ENCODE data around the gene SIGLEC11. TPM values are rescaled to one million over a fixed set of nuclear protein-coding genes. Genes with fewer than 3 reads are reported as not detected.
A peak's percentile ranks its signal among the peaks of the same experiment; 100 is the strongest.

Gene SIGLEC11
- total and polyA plus RNA-seq, 2 donors from 2014 or later = 1.2 to 1.5 TPM

DNA sequence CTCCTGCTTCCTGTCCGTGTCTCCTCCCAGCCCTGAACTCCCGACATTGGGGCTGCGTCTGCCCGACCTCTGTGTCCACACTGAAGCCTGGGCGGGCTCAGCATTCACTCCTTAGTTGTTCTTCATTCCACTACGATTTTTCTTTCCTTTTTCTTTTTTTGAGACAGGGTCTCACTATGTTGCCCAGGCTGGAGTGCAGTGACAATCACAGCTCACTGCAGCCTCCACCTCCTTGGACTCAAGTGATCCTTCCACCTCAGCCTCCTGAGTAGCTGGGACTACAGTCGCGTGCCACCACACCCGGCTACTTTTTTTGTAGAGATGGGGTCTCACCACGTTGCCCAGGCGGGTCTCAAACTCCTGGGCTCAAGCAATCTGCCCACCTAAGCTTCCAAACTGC, 23.5 kb upstream of the SIGLEC11 start:
- FAIRE-seq (no peak), DNase-seq (no peak)
- Histone ChIP-seq H3K4me3 (ENCODE audit: low read length in 3 of 3) (no peak overlapping the region), H3K9me3 (ENCODE audit: control insufficient read depth in 2 of 3, insufficient read depth in 1 of 3, low read length in 3 of 3) (no peaks in the 10 kb centered on the region), H3K4me1 (ENCODE audit: control insufficient read depth in 2 of 3, insufficient read depth in 2 of 3, low read depth in 1 of 3, low read length in 3 of 3) (no peaks in the 10 kb centered on the region), H3K27ac (ENCODE audit: low read depth in 2 of 2, low read length in 2 of 2) (no peak overlapping the region), H3K36me3 (ENCODE audit: control insufficient read depth in 2 of 3, insufficient read depth in 3 of 3, low read length in 3 of 3) (peaks cover 0 to 27% (median 26%) of the 10 kb centered on the region in 3 donors), H3K9ac (ENCODE audit: low read length in 3 of 3) (no peak overlapping the region), H3K27me3 (ENCODE audit: control insufficient read depth, insufficient read depth, low read length) (no peaks in the 10 kb centered on the region)
- TF ChIP-seq, protein P1, sequence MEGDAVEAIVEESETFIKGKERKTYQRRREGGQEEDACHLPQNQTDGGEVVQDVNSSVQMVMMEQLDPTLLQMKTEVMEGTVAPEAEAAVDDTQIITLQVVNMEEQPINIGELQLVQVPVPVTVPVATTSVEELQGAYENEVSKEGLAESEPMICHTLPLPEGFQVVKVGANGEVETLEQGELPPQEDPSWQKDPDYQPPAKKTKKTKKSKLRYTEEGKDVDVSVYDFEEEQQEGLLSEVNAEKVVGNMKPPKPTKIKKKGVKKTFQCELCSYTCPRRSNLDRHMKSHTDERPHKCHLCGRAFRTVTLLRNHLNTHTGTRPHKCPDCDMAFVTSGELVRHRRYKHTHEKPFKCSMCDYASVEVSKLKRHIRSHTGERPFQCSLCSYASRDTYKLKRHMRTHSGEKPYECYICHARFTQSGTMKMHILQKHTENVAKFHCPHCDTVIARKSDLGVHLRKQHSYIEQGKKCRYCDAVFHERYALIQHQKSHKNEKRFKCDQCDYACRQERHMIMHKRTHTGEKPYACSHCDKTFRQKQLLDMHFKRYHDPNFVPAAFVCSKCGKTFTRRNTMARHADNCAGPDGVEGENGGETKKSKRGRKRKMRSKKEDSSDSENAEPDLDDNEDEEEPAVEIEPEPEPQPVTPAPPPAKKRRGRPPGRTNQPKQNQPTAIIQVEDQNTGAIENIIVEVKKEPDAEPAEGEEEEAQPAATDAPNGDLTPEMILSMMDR (IDR thresholded peaks at IDR 0.05; ENCODE audit: borderline replicate concordance, extremely low read depth, insufficient read depth) = no peak
- intact Hi-C loops (cut with DNase I) = no loop called here

DNA sequence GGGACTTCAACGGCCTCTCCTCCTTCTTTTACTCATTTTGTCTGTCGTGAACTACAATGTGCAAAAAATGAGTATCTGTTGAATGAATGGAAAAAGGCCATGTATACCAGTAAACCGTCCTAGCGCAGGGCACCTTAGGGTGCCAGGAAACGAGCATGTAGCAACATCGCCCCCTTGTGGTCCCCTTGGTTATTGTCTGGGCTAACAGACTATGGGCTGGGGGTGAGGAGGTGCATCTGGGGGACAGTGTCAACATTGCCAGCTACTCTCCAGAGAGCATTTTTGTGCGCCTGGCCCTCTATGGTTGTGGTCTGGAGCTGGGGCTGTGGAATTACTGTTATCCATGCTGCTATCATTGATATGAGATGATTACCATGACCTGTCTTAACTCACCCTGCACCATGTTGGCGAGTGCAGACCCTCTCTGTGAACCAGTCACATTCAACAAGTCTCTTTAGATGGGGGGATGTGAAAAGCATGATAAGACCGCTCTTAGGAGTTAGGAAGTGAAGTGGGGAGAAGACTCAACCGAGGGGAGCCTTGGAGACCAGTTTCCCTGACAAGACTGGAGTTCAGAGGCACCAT, 22.8 kb upstream of the SIGLEC11 start:
- Histone ChIP-seq H3K27me3 (ENCODE audit: control insufficient read depth, insufficient read depth, low read length) (no peaks in the 10 kb centered on the region), H3K27ac (ENCODE audit: low read depth in 2 of 2, low read length in 2 of 2) (no peak overlapping the region), H3K4me3 (ENCODE audit: low read length in 3 of 3) (no peak overlapping the region), H3K9ac (ENCODE audit: low read length in 3 of 3) (no peak overlapping the region), H3K9me3 (ENCODE audit: control insufficient read depth in 2 of 3, insufficient read depth in 1 of 3, low read length in 3 of 3) (no peaks in the 10 kb centered on the region), H3K4me1 (ENCODE audit: control insufficient read depth in 2 of 3, insufficient read depth in 2 of 3, low read depth in 1 of 3, low read length in 3 of 3) (no peaks in the 10 kb centered on the region), H3K36me3 (ENCODE audit: control insufficient read depth in 2 of 3, insufficient read depth in 3 of 3, low read length in 3 of 3) (peaks cover 0 to 30% (median 21%) of the 10 kb centered on the region in 3 donors)
- TF ChIP-seq, protein P1 (IDR thresholded peaks at IDR 0.05; ENCODE audit: borderline replicate concordance, extremely low read depth, insufficient read depth) = peak; percentile 71
- no peak for FAIRE-seq
- DNase-seq = peak in 2 of 5 donors; percentile 19 to 44
- intact Hi-C loops (cut with DNase I) = no loop called here

DNA sequence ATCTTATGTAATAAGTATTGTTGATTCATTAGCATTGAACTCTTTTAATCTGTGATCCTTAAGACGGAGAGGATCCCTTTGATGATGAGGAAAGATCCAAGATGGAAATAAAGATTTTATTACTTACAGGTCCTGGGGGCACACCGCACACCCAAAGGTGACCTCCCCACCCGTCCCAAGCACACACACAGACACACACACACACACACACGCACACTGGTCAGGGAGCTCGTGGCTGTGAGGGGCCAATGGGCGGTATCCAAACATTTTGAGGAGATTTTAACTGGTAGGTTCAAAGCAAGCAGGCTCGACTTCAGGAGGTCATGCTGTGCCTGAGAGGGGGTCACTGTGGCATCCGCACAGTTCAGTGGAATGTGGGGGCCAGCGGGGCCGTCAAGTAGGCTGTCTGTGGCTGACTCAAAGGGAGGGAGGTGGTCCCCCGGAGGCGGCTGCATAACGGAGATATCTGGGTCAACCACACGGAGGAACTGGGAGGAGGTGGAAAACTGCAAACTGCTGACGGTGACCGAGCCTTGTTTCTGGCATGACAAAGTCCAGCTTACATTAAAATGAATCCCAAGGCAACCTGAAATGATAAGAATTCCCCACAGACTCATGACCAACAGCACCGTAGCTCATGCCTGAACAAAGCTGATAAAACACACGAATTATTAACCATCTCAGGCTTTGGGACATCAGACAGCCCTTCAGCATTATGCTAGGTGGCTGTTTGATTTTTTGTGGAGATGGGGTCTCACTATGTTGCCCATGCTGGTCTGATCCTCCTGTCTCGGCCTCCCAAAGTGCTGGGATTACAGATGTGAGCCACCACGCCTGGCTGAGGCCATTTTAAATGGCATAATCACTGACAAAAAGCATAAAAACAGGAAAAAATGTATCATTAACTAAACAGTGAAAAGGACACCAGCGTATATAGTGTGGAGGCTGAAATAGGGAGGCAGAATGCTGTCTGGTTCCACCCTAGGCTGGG, 20.9 kb upstream of the SIGLEC11 start:
- H3K36me3 ChIP-seq (ENCODE audit: control insufficient read depth in 2 of 3, insufficient read depth in 3 of 3, low read length in 3 of 3) = peaks cover 0 to 32% (median 18%) of the 10 kb centered on the region in 3 donors
- H3K4me3 ChIP-seq (ENCODE audit: low read length in 3 of 3) = no peak overlapping the region
- H3K27ac ChIP-seq (ENCODE audit: low read depth in 2 of 2, low read length in 2 of 2) = no peak overlapping the region
- no peaks in the 10 kb centered on the region for H3K9me3 ChIP-seq (ENCODE audit: control insufficient read depth in 2 of 3, insufficient read depth in 1 of 3, low read length in 3 of 3)
- TF ChIP-seq, protein P1 (IDR thresholded peaks at IDR 0.05; ENCODE audit: borderline replicate concordance, extremely low read depth, insufficient read depth) = no peak
- FAIRE-seq = no peak
- H3K9ac ChIP-seq (ENCODE audit: low read length in 3 of 3) = no peak overlapping the region
- no peaks in the 10 kb centered on the region for H3K4me1 ChIP-seq (ENCODE audit: control insufficient read depth in 2 of 3, insufficient read depth in 2 of 3, low read depth in 1 of 3, low read length in 3 of 3)
- H3K27me3 ChIP-seq (ENCODE audit: control insufficient read depth, insufficient read depth, low read length) = no peaks in the 10 kb centered on the region
- intact Hi-C loops (cut with DNase I) = no loop called here
- DNase-seq = no peak
